ENCODE data around the gene CTU2.

DNA sequence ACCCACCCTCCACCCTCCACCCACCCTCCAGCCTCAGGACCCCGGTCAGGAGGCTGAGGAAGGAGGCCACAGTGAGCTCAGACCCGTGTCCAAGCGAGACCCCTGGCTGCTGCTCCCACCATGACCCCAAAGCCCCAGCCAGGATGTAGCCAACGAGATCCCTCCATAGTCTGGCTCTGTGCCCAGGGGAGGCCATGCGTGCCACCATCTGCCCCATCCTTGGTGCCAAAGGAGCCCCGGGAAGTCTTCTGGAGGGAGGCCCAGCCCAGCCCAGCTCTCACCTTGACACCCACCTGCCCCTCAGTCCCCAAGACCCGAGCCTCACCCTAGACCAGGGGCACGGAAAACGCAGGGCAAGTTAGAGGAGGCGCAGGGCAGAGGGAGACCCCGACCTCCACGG, 44.6 kb downstream of the CTU2 start:
- TF ChIP-seq, protein P1, sequence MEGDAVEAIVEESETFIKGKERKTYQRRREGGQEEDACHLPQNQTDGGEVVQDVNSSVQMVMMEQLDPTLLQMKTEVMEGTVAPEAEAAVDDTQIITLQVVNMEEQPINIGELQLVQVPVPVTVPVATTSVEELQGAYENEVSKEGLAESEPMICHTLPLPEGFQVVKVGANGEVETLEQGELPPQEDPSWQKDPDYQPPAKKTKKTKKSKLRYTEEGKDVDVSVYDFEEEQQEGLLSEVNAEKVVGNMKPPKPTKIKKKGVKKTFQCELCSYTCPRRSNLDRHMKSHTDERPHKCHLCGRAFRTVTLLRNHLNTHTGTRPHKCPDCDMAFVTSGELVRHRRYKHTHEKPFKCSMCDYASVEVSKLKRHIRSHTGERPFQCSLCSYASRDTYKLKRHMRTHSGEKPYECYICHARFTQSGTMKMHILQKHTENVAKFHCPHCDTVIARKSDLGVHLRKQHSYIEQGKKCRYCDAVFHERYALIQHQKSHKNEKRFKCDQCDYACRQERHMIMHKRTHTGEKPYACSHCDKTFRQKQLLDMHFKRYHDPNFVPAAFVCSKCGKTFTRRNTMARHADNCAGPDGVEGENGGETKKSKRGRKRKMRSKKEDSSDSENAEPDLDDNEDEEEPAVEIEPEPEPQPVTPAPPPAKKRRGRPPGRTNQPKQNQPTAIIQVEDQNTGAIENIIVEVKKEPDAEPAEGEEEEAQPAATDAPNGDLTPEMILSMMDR (conservative IDR thresholded peaks at IDR 0.05; ENCODE audit: low read depth, low read length): no peak
- no peak for TF ChIP-seq RFX5 (IDR thresholded peaks at IDR 0.05; ENCODE audit: low read depth, low read length)
- no peak for TF ChIP-seq MAZ (IDR thresholded peaks at IDR 0.05; ENCODE audit: borderline replicate concordance, low read depth, low read length)
- TF ChIP-seq, protein P2, sequence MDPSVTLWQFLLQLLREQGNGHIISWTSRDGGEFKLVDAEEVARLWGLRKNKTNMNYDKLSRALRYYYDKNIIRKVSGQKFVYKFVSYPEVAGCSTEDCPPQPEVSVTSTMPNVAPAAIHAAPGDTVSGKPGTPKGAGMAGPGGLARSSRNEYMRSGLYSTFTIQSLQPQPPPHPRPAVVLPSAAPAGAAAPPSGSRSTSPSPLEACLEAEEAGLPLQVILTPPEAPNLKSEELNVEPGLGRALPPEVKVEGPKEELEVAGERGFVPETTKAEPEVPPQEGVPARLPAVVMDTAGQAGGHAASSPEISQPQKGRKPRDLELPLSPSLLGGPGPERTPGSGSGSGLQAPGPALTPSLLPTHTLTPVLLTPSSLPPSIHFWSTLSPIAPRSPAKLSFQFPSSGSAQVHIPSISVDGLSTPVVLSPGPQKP (IDR thresholded peaks at IDR 0.05; ENCODE audit: borderline replicate concordance, low read depth, low read length): no peak
- TF ChIP-seq RAD21 (IDR thresholded peaks at IDR 0.05; ENCODE audit: low read length): no peak
- TF ChIP-seq POLR2A (IDR thresholded peaks at IDR 0.05; ENCODE audit: low read depth, low read length): no peak
- no peak for TF ChIP-seq MXI1 (IDR thresholded peaks at IDR 0.05; ENCODE audit: borderline replicate concordance, low read depth, low read length)
- TF ChIP-seq FOS (IDR thresholded peaks at IDR 0.05; ENCODE audit: low read depth, low read length): no peak
- TF ChIP-seq SMC3 (IDR thresholded peaks at IDR 0.05; ENCODE audit: low read depth, low read length): no peak
- no peak for TF ChIP-seq BHLHE40 (IDR thresholded peaks at IDR 0.05; ENCODE audit: low read depth, low read length)

Data from IMR-90 (cell line).